ENCODE data around the gene NFIA. TPM values are rescaled to one million over a fixed set of nuclear protein-coding genes. Genes with fewer than 3 reads are reported as not detected.

NFIA gene
- total RNA-seq, 1 experiment from 2014 or later, result 0.35 TPM

DNA sequence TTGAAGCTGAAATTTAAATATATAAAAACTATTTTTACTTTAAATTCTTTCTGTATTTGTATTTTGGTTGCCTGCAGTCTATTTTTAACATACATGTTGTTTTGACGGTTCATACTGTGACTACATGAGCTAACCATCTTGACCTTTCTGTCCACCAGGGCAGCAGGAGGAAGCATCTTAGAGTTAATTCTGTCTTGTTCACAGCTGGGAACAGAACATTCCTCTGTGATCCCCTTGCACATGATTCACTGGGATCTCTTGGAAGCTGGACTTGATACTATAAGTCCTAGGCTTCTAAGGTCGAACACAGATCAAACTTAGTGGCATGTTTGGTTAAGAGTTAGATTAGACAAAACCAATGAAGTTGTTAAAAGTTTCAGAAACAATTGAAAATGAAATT is 99.7 kb downstream of the NFIA start:
- Histone ChIP-seq H2BK15ac (ENCODE audit: low read depth, low read length) (no peak overlapping the region), H3K79me1 (ENCODE audit: insufficient read depth, low read depth, low read length, poor library complexity, severe bottlenecking) (no peaks in the 10 kb centered on the region), H3K9me3 (ENCODE audit: control insufficient read depth, low read depth, low read length) (no peaks in the 10 kb centered on the region), H3K4me2 (ENCODE audit: insufficient read depth, insufficient read length, low read length) (no peak overlapping the region), H3K56ac (ENCODE audit: insufficient read length, low read depth, low read length) (no peak overlapping the region), H2AK5ac (ENCODE audit: insufficient read length, low read length) (no peak overlapping the region), H3K27me3 (ENCODE audit: insufficient read depth, low read length) (no peaks in the 10 kb centered on the region), H3T11ph (ENCODE audit: low read length) (no peak overlapping the region), H2BK5ac (ENCODE audit: insufficient read length, low read length) (no peak overlapping the region), H3K9ac (ENCODE audit: extremely low read depth, insufficient read length, low read length) (no peak overlapping the region), H2BK20ac (ENCODE audit: low read depth, low read length, poor library complexity, severe bottlenecking) (no peak overlapping the region), H3K4ac (ENCODE audit: low read depth, low read length) (no peak overlapping the region), H2AFZ (ENCODE audit: low read length) (no peak overlapping the region), H3K23ac (ENCODE audit: insufficient read length, low read depth, low read length) (no peak overlapping the region), H3K79me2 (ENCODE audit: insufficient read depth, low read length) (no peaks in the 10 kb centered on the region), H4K20me1 (ENCODE audit: control insufficient read depth, insufficient read depth, insufficient read length) (no peaks in the 10 kb centered on the region), H4K8ac (replicated peaks; ENCODE audit: insufficient read length, low read depth, low read length) (no peak overlapping the region), H3K18ac (ENCODE audit: insufficient read length, low read depth, low read length) (no peak overlapping the region), H3K27ac (ENCODE audit: insufficient read length, low read depth, low read length) (no peak overlapping the region), H3K4me1 (ENCODE audit: insufficient read depth, low read length) (no peaks in the 10 kb centered on the region), H2BK12ac (ENCODE audit: insufficient read length, low read depth, low read length) (no peak overlapping the region), H4K5ac (ENCODE audit: insufficient read length, low read depth, low read length) (no peak overlapping the region), H3K23me2 (ENCODE audit: insufficient read length, low read depth, low read length, poor library complexity, severe bottlenecking) (no peaks in the 10 kb centered on the region), H3K14ac (ENCODE audit: insufficient read depth, low read length) (no peak overlapping the region), H2BK120ac (ENCODE audit: low read depth, low read length, poor library complexity, severe bottlenecking) (no peak overlapping the region), H4K91ac (ENCODE audit: insufficient read length, low read depth, low read length) (no peak overlapping the region)
- Mint-ChIP-seq H3K36me3 (ENCODE audit: insufficient read depth in 1 of 3, low read depth in 3 of 3) (no peaks in the 10 kb centered on the region), H3K9me3 (no peaks in the 10 kb centered on the region), H3K4me3 (no peak overlapping the region), H3K27me3 (ENCODE audit: low read depth) (no peaks in the 10 kb centered on the region), H3K27ac (no peak overlapping the region), H3K4me1 (peaks cover 8 to 9% of the 10 kb centered on the region in 2 experiments)
- DNase-seq, result no peak
- TF ChIP-seq, protein P1, sequence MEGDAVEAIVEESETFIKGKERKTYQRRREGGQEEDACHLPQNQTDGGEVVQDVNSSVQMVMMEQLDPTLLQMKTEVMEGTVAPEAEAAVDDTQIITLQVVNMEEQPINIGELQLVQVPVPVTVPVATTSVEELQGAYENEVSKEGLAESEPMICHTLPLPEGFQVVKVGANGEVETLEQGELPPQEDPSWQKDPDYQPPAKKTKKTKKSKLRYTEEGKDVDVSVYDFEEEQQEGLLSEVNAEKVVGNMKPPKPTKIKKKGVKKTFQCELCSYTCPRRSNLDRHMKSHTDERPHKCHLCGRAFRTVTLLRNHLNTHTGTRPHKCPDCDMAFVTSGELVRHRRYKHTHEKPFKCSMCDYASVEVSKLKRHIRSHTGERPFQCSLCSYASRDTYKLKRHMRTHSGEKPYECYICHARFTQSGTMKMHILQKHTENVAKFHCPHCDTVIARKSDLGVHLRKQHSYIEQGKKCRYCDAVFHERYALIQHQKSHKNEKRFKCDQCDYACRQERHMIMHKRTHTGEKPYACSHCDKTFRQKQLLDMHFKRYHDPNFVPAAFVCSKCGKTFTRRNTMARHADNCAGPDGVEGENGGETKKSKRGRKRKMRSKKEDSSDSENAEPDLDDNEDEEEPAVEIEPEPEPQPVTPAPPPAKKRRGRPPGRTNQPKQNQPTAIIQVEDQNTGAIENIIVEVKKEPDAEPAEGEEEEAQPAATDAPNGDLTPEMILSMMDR (conservative IDR thresholded peaks at IDR 0.05), result no peak; the same call in 2 of the 3 replicates
- WGBS (ENCODE audit: extremely low coverage, insufficient read length, low lambda C conversion rate), result no CpG with 5 or more reads among the region's 2 CpGs

All from H9 (cell line).